ENCODE measurements around the gene TPI1.
"Not testable (repeated sequence)": the region's sequence is repeated elsewhere in the genome, so short reads cannot be mapped to it uniquely, and the experiment has no call there.

TPI1 gene

DNA sequence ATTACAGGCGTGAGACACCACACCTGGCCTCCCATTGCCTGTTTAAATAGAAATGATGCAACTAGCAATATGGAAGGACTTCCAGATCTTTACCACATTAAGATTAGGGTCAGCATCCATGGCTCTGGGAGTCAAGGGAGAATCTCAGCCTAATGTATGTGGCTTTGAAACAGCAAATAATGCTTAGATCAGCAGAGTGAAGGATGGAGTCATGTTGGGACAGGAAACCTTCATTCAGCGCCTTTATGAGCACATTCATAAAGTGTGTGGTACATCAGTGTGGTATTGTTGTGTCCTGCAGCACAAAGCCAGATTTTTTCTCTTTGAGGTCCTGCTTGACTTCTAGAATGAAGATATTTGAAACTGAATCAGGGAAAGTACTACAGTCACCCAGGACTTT lies 21.0 kb downstream of the TPI1 start:
- H3K4me2 ChIP-seq, result peak overlapping the region in 4 of 11 experiments; percentile 10 to 57 (median 40); a peak in 6 of 22 replicates
- peaks cover 16 to 28% (median 24%) of the 10 kb centered on the region in 11 experiments; a peak in 21 of 22 replicates for H3K36me3 ChIP-seq

DNA sequence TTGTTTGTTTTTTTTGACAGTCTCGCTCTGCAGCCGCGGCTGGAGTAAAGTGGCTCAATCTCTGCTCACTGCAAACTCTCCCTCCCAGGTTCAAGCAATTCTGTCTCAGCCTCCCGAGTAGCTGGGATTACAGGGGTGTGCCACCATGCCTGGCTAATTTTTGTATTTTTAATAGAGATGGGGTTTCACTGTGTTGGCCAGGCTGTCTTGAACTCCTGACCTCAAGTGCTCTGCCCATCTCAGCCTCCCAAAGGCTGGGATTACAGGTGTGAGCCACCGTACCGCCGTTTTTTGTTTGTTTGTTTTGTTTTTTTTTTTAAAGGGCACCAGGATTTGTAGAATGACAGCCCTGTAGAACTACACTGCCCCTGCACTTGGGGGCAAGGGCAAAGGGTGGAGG lies 21.5 kb downstream of the TPI1 start:
- H3K36me3 ChIP-seq, result peaks cover 13 to 23% (median 20%) of the 10 kb centered on the region in 11 experiments; a peak in 21 of 22 replicates
- H3K9me3 ChIP-seq (replicated peaks in 1 of 11); H4K20me1 ChIP-seq; H3K27me3 ChIP-seq; H3K9ac ChIP-seq; H3K4me3 ChIP-seq: not testable (repeated sequence)
- H3K27ac ChIP-seq, result peak overlapping the region in 2 of 11 experiments; percentile 97; a peak in 4 of 22 replicates
- peaks cover 18 to 64% (median 35%) of the 10 kb centered on the region in 10 experiments for H3K4me1 ChIP-seq
- peak overlapping the region in 2 of 11 experiments; percentile 34 to 57; a peak in 2 of 22 replicates for H3K4me2 ChIP-seq

More for the DNA sequence above, 21.0 kb downstream of the TPI1 start:
- H3K4me1 ChIP-seq, result peaks cover 18 to 64% (median 35%) of the 10 kb centered on the region in 10 experiments
- H3K9ac ChIP-seq, result no peak overlapping the region
- TF ChIP-seq Cebpa-rat (IDR thresholded peaks at IDR 0.05), result no peak
- H3K27ac ChIP-seq, result peak overlapping the region in 1 of 11 experiments; percentile 97; a peak in 3 of 22 replicates
- no peaks in the 10 kb centered on the region for H3K27me3 ChIP-seq
- no peaks in the 10 kb centered on the region; a peak in 1 of 22 replicates for H3K9me3 ChIP-seq (replicated peaks in 1 of 11)
- H4K20me1 ChIP-seq, result no peaks in the 10 kb centered on the region
- no peak overlapping the region for H3K4me3 ChIP-seq

DNA sequence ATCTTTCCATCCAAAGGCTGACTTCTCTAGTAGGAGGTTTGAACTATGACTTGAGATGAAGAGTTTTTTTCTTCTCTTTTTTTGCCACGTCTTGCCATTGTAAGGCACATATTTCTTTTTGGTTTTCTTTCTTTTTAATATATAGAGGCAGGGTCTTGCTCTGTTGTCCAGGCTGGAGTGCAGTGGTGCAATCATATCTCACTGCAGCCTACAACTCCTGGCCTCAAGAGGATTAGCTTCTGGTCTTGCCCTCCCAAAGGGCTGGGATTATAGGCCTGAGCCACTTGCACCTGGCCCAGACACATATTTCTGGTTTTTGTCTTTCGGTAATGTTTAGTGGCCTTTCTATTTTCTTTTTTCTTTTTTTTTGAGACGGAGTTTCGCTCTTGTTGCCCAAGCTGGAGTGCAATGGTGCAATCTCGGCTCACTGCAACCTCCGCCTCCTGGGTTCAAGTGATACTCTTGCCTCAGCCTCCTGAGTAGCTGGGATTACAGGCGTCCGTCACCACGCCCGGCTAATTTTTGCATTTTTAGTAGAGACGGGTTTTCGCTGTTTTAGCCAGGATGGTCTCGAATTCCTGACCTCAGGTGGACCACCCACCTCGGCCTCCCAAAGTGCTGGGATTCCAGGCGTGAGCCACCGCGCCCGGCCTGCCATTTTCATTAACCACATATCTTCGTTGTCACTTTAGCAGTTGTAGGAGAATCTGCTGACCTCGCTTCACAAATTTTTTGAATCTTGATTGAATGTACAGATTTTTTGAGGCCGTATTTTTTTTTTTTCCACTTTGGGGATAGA lies 22.6 kb downstream of the TPI1 start:
- peaks cover 2 to 12% (median 8%) of the 10 kb centered on the region in 11 experiments; a peak in 16 of 22 replicates for H3K36me3 ChIP-seq
- H3K27me3 ChIP-seq; H3K9me3 ChIP-seq (replicated peaks in 1 of 11); H4K20me1 ChIP-seq: not testable (repeated sequence)
- H3K4me3 ChIP-seq, result peak overlapping the region in 6 of 10 experiments; percentile 38 to 61 (median 44); a peak in 8 of 20 replicates
- TF ChIP-seq Cebpa-rat (IDR thresholded peaks at IDR 0.05), result 0 out of 22 replicates have a peak, but pooled peaks of 1 of the 11 experiments have one; percentile 38
- H3K4me1 ChIP-seq, result peaks cover 18 to 64% (median 35%) of the 10 kb centered on the region in 10 experiments
- peak overlapping the region; percentile 72 to 86 (median 79) for H3K4me2 ChIP-seq
- H3K27ac ChIP-seq, result peak overlapping the region; percentile 81 to 98 (median 93); a peak in 21 of 22 replicates
- peak overlapping the region in 10 of 11 experiments; percentile 68 to 89 (median 78); a peak in 21 of 22 replicates for H3K9ac ChIP-seq

DNA sequence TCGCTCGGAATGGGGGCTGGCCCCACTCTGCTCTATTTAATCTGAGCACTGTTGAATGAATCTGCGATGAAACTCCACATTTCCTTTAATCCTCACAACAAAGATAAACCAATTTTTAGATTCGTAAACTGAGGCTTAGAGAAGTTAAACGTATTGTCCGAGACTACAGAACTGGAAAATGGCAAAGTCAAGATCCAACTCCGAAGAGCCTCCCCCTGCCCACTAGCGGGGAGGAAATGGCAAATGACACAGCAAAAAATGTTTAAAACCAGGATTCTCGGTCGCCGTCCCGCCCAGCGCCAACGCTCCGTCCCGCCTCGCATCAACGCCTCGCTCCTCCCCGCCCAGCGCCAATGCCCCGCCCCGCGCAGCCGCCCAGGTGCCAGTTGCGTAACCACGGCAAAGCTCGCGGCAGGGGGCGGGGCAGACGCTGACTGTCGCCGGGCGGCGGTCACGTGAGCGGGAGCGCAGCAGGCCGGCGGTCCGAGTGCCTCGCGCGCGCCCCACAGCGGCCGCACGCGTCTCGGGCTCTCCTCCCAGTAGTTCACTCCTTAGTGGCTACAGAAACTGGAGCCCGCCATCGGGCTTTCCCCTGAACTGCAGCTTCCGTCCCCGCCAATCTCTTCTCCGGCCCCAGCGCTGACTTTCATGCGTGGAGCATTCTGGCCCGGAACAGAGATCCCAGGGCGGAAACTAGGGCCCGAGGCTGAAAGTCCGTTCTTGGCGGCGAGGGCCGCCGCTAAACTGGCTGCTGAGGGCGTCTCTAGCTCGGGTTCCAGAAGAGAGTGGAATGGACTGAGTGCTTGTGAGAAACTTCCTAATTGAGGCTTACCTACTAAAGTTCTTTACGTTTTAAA lies 23.7 kb downstream of the TPI1 start:
- Histone ChIP-seq H3K36me3 (peaks cover 0 to 5% (median 0%) of the 10 kb centered on the region in 11 experiments; a peak in 2 of 22 replicates), H3K4me3 (peak overlapping the region; percentile 42 to 64 (median 55)), H3K4me1 (peaks cover 18 to 58% (median 35%) of the 10 kb centered on the region in 10 experiments), H3K27me3 (no peaks in the 10 kb centered on the region), H3K4me2 (peak overlapping the region; percentile 75 to 92 (median 86)), H3K27ac (peak overlapping the region; percentile 81 to 98 (median 93)), H4K20me1 (no peaks in the 10 kb centered on the region), H3K9me3 (replicated peaks in 1 of 11) (no peaks in the 10 kb centered on the region; a peak in 1 of 22 replicates), H3K9ac (peak overlapping the region; percentile 78 to 89 (median 83))
- peak; percentile 91 to 99 (median 98) for TF ChIP-seq Cebpa-rat (IDR thresholded peaks at IDR 0.05)

DNA sequence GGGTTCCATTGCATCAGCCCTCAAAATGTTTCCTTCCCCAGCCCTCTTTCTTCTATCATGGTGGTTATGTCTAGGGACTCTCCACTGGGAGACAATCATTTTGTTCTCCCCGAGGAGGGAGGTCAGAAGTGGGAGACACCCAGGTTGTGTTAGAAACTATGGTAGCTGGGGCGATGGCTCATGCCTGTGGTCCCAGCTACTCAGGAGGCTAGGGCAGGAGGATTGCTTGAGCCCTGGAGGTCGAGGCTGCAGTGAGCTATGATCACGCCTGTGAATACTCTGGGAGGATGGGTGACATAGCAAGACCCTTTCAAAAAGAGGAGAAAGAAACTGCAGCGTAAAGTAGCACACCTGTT lies 24.3 kb downstream of the TPI1 start:
- no peaks in the 10 kb centered on the region for H4K20me1 ChIP-seq
- H3K9me3 ChIP-seq (replicated peaks in 1 of 11), result no peaks in the 10 kb centered on the region; a peak in 1 of 22 replicates
- peaks cover 0 to 5% (median 0%) of the 10 kb centered on the region in 11 experiments; a peak in 2 of 22 replicates for H3K36me3 ChIP-seq
- no peak for TF ChIP-seq Cebpa-rat (IDR thresholded peaks at IDR 0.05)
- no peaks in the 10 kb centered on the region for H3K27me3 ChIP-seq
- peak overlapping the region; percentile 78 to 89 (median 83) for H3K9ac ChIP-seq
- peak overlapping the region; percentile 79 to 98 (median 92) for H3K27ac ChIP-seq
- H3K4me3 ChIP-seq, result peak overlapping the region; percentile 42 to 64 (median 55)
- H3K4me2 ChIP-seq, result peak overlapping the region; percentile 71 to 92 (median 82)
- peaks cover 18 to 55% (median 35%) of the 10 kb centered on the region in 10 experiments for H3K4me1 ChIP-seq

DNA sequence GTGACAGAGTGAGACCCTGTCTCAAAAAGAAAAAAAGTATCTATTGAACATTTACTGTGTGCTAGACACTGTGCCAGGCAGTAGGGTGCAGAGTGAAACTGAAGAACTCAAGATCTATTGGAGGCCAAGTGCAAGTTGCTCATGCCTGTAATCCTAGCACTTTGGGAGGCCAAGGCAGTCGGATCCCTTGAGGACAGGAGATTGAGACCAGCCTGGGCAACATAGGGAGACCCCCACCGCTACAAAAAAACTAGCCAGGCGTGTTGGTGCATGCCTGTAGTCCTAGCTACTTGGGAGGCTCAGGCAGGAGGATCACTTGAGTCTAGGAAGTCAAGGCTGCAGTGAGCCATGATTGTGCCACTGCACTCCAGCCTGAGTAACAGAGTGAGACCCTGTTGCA lies 25.4 kb downstream of the TPI1 start:
- Histone ChIP-seq H3K4me1 (peaks cover 18 to 46% (median 30%) of the 10 kb centered on the region in 10 experiments), H3K4me2 (peak overlapping the region in 1 of 11 experiments; percentile 79; a peak in 1 of 22 replicates)
- not testable (repeated sequence) for H3K27ac ChIP-seq; H3K4me3 ChIP-seq; H3K27me3 ChIP-seq; H3K9ac ChIP-seq; H3K9me3 ChIP-seq (replicated peaks in 1 of 11); H3K36me3 ChIP-seq; H4K20me1 ChIP-seq

DNA sequence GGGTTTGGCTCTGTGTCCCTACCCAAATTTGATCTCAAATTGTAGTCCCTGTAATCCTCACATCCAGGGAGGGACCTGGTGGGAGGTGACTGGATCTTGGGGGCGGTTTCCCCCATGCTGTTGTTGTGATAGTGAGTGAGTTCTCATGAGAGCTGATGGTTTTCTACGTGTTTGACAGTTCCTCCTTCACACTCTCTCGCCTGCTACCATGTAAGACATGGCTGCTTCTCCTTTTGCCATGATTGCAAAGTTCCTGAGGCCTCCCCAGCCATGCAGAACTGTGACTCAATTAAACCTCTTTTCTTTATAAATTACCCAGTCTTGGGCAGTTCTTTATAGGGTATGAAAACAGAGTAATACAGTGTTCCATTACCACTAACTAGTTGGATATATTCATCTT lies 27.0 kb downstream of the TPI1 start:
- H3K9me3 ChIP-seq (replicated peaks in 1 of 11), result no peaks in the 10 kb centered on the region; a peak in 1 of 22 replicates
- H3K27ac ChIP-seq, result no peak overlapping the region
- H3K27me3 ChIP-seq, result no peaks in the 10 kb centered on the region
- H3K36me3 ChIP-seq, result peaks cover 0 to 4% (median 0%) of the 10 kb centered on the region in 11 experiments; a peak in 1 of 22 replicates
- peaks cover 19 to 36% (median 28%) of the 10 kb centered on the region in 10 experiments for H3K4me1 ChIP-seq
- no peak overlapping the region for H3K9ac ChIP-seq
- no peak overlapping the region for H3K4me3 ChIP-seq
- TF ChIP-seq Cebpa-rat (IDR thresholded peaks at IDR 0.05), result no peak
- peak overlapping the region in 4 of 11 experiments; percentile 1 to 40 (median 16); a peak in 4 of 22 replicates for H3K4me2 ChIP-seq
- H4K20me1 ChIP-seq, result no peaks in the 10 kb centered on the region

DNA sequence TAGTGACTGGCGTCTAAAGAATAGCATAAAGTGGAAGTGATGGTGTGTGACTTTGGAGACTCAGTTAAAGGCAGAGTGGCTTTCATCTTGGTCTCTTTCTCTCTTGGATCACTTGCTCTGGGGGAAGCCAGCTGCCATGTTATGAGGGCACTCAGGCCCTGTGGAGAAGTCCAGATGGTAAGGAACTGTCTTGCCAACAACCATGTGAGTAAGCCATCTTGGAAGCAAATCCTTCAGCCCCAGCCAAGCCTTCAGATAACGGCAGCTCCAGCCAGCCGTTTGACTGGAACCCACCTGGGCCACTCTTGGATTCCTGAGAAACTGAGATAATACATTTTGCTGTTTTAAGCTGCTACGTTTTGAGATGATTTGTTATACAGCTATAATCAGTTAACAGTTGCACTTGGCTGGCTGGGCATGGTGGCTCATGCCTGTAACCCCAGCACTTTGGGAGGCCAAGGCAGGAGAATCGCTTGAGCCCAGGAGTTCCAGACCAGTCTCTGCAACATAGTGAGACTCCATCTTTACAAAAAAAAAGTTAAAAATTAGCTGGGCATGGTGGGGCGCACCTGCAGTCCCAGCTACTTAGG lies 29.6 kb downstream of the TPI1 start:
- no peak overlapping the region for H3K4me3 ChIP-seq
- H3K27me3 ChIP-seq, result no peaks in the 10 kb centered on the region
- H3K4me2 ChIP-seq, result no peak overlapping the region
- no peaks in the 10 kb centered on the region for H3K36me3 ChIP-seq
- H3K4me1 ChIP-seq, result peaks cover 9 to 34% (median 21%) of the 10 kb centered on the region in 10 experiments
- H3K9me3 ChIP-seq (replicated peaks in 1 of 11), result no peaks in the 10 kb centered on the region; a peak in 1 of 22 replicates
- no peak overlapping the region for H3K27ac ChIP-seq
- H3K9ac ChIP-seq, result no peak overlapping the region
- TF ChIP-seq Cebpa-rat (IDR thresholded peaks at IDR 0.05), result no peak
- no peaks in the 10 kb centered on the region for H4K20me1 ChIP-seq
